Omental fat pad (tissue), 4 donors: ENCODE data around the gene GRM7. TPM values are rescaled to one million over a fixed set of nuclear protein-coding genes. Genes with fewer than 3 reads are reported as not detected.

Source experiments
- ATAC-seq: fragments of 150-250 bp; one replicate; pipeline ENCODE4 v1.9.1; 2016; ENCODE audit warnings: mild to moderate bottlenecking, moderate library complexity; ENCODE audit not compliant: low FRiP score
- DNase-seq: peaks from one replicate; pipeline ENCODE4 v3.0.0-alpha.2; 2019; ENCODE audit warnings: low spot score
- total RNA-seq, 4 donors: library from RNA; depleted of rRNA; stranded (reverse); fragments of >200 nt; gene quantifications; one replicate each; pipeline ENCODE4 v1.1.0, GENCODE V29; 2016
- TF ChIP-seq, protein P1 (sequence below), 3 donors: fragments of 450-650 bp; IDR thresholded peaks; one replicate each; pipeline ENCODE4 v1.5.1; 2016 to 2017; ENCODE audit warnings: antibody characterized with exemption in 3 of 3, mild to moderate bottlenecking in 3 of 3, moderate library complexity in 2 of 3

GRM7 gene
- total RNA-seq, 4 donors from 2014 or later, result 0.12 to 0.82 (median 0.28) TPM; not detected in 1

DNA sequence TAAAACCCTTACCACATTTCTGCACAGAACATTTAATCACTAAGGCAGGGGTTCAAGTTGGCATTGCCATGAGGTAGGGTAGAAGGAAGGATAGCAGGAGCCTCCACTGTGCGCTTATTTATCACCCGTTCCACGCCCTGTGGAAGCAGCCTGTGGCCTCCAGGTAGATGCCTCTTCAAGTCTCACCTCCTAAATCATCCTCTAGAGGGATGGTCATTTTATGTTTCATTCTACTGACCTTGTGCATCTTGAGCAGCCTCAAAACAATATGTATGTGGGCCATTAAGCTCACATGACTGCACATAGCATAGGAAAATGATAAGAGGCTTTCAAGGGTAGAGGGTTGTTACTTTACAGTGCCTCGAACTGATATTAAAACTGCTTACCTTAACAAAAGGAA, 546.2 kb downstream of the GRM7 start:
- TF ChIP-seq, protein P1, sequence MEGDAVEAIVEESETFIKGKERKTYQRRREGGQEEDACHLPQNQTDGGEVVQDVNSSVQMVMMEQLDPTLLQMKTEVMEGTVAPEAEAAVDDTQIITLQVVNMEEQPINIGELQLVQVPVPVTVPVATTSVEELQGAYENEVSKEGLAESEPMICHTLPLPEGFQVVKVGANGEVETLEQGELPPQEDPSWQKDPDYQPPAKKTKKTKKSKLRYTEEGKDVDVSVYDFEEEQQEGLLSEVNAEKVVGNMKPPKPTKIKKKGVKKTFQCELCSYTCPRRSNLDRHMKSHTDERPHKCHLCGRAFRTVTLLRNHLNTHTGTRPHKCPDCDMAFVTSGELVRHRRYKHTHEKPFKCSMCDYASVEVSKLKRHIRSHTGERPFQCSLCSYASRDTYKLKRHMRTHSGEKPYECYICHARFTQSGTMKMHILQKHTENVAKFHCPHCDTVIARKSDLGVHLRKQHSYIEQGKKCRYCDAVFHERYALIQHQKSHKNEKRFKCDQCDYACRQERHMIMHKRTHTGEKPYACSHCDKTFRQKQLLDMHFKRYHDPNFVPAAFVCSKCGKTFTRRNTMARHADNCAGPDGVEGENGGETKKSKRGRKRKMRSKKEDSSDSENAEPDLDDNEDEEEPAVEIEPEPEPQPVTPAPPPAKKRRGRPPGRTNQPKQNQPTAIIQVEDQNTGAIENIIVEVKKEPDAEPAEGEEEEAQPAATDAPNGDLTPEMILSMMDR (IDR thresholded peaks at IDR 0.05), result no peak
- ATAC-seq (no peak), DNase-seq (no peak)

GRCh38 chr3:7410782-7411181, 549.9 kb downstream of the GRM7 start:
- no peak for ATAC-seq
- no peak for DNase-seq
- TF ChIP-seq, protein P1 (IDR thresholded peaks at IDR 0.05), result no peak

DNA sequence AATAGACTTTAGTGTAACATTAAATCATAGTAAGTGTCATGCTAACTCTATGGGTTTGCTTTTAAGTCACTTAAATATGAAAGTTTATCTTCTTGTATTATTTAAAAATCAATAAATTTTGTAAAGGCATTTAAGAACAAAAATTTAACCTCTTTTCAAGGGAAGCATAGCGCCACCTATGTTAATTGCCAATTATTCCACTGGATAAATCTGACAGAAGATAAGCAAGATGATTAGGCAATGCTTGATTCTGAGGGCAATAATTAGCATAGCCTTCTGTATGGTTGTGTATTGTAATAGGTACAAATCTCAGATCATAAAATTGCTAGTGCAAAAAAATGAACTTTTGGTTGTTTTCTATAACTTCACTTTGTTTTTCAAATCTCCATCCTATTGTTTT, 560.1 kb downstream of the GRM7 start:
- DNase-seq, result no peak
- ATAC-seq, result no peak
- TF ChIP-seq, protein P1 (IDR thresholded peaks at IDR 0.05), result no peak

DNA sequence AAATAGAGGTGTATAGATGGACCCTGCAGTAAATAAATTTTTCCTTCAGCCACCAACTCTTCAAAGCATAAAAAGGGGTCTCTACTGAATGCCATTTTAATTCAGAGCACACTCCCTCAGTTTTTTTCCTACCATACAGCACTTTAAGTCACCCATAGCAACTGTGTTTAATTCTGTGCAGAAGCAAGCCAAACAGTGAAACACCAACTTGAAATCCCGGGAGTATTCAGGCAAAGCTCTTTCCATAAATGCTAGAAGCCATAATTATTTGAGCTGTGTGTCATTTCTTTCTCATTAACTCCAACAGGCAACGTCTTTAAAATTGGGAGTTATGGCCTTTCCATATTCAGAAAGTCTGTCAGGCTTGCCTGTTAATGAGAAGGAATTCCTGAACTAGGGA, 562.1 kb downstream of the GRM7 start:
- DNase-seq, result no peak
- TF ChIP-seq, protein P1 (IDR thresholded peaks at IDR 0.05), result no peak
- no peak for ATAC-seq

DNA sequence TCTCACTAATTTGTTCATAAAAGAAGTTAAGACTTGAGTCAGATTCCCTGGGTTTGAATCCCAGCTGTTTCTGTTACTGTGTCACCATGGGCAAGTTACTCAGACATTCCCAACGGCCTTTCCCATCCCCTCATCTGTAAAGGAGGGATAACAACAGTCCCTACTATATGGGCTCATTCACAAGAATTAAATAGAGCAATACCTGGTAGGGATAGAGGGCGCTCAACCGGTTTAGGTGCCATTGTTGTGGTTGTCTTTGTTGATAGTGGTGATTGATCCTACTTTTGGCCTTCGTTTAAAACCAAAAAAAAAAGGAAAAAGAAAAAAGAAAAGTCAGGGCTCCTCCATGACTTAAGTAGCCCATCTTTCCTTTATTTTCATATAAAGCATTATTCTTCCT, 563.1 kb downstream of the GRM7 start:
- TF ChIP-seq, protein P1 (IDR thresholded peaks at IDR 0.05), result no peak
- ATAC-seq (no peak), DNase-seq (no peak)

GRCh38 chr3:7428206-7428718, 567.3 kb downstream of the GRM7 start:
- ATAC-seq (no peak), DNase-seq (no peak)
- TF ChIP-seq, protein P1 (IDR thresholded peaks at IDR 0.05), result no peak

GRCh38 chr3:7432610-7433009, 571.7 kb downstream of the GRM7 start:
- ATAC-seq (no peak), DNase-seq (no peak)
- TF ChIP-seq, protein P1 (IDR thresholded peaks at IDR 0.05), result no peak
